KOPT-K1 (cell line): ENCODE results near the gene ZFYVE19.

ENCODE experiments used
- H3K27ac ChIP-seq: fragments of 200-600 bp; sonication (generic); 2 replicates; pipeline ENCODE4 v1.5.1; 2016; ENCODE audit warnings: antibody characterized with exemption, mild to moderate bottlenecking, low read depth, low read length; ENCODE audit not compliant: poor library complexity, severe bottlenecking
- H3K36me3 ChIP-seq: fragments of 200-600 bp; sonication (generic); 2 replicates; pipeline ENCODE4 v1.5.1; 2017; ENCODE audit warnings: antibody characterized with exemption, mild to moderate bottlenecking, low read length, moderate library complexity; ENCODE audit not compliant: insufficient read depth
- H3K9me3 ChIP-seq: fragments of 200-600 bp; sonication (generic); 2 replicates; pipeline ENCODE4 v1.5.1; 2017; ENCODE audit warnings: antibody characterized with exemption, low read length, mild to moderate bottlenecking; ENCODE audit not compliant: insufficient read depth, poor library complexity, severe bottlenecking

ZFYVE19 gene

GRCh38 chr15:40790718-40791117 lies 16.2 kb upstream of the ZFYVE19 start:
- no peaks in the 10 kb centered on the region for H3K36me3 ChIP-seq
- no peaks in the 10 kb centered on the region for H3K9me3 ChIP-seq
- H3K27ac ChIP-seq: no peak overlapping the region

GRCh38 chr15:40792394-40792793 lies 14.5 kb upstream of the ZFYVE19 start:
- Histone ChIP-seq H3K36me3 (no peaks in the 10 kb centered on the region), H3K9me3 (no peaks in the 10 kb centered on the region), H3K27ac (no peak overlapping the region)

DNA sequence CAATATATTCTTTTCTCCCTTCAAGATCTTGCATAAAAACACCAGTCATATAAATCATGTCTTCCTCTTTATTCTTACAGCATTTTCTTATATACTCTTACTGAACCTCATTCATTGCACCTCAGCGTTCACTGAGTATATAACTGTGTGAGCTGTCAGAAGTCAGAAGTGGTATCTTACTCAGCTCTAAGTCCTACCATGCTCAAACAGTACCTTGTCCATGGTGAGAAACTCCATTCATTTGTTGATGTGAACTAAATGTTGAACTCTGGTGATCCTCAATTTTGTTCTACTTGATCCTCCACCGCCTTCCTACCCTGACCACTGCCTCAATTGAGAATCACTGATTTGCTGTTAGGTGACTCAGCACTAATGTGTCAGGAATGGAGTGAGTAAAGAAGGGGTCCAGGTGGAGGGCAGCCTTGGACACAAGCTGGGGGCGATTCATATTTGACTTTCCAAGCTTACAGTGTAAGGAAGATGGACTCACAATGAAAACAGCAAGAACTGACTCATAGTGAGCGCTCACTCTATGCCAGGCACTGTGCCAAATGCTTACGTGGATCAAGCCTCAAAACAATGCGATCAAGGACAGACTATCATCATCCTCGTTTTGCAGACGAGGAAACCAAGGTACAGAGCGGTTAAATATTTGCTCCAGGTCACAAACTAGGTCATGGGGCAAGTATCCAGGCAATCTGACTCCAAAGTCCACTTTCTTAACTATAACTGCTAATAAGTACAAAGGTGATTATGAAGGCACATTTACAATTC lies 13.5 kb upstream of the ZFYVE19 start:
- Histone ChIP-seq H3K36me3 (no peaks in the 10 kb centered on the region), H3K9me3 (no peaks in the 10 kb centered on the region), H3K27ac (no peak overlapping the region)

- Histone ChIP-seq H3K36me3 (0 out of 2 replicates have a peak, but pooled peaks cover 5% of the 10 kb centered on the region), H3K27ac (no peak overlapping the region), H3K9me3 (no peaks in the 10 kb centered on the region)
Observed at GRCh38 chr15:40796041-40796440, 10.8 kb upstream of the ZFYVE19 start.

DNA sequence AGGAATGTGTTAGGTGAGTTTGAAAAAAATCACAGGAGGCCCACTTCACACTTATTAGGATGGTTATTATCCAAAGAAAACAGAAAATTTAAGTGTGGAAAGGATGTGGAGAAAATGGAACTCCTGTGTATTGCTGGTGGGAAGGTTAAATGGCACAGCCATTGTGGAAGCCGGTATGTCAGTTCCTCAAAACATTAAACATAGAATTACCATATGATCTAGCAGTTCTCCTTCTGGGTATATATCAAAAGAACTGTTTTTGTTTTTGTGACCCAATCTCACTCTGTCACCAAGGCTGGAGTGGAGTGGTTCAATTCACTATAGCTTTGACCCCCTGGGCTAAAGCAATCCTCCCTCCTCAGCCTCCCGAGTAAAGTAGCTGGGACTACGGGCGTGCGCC lies 10.4 kb upstream of the ZFYVE19 start:
- Histone ChIP-seq H3K36me3 (0 out of 2 replicates have a peak, but pooled peaks cover 5% of the 10 kb centered on the region), H3K27ac (no peak overlapping the region), H3K9me3 (no peaks in the 10 kb centered on the region)

- Histone ChIP-seq H3K36me3 (0 out of 2 replicates have a peak, but pooled peaks cover 9% of the 10 kb centered on the region), H3K27ac (no peak overlapping the region), H3K9me3 (no peaks in the 10 kb centered on the region)
Observed at GRCh38 chr15:40799523-40799922, 7.4 kb upstream of the ZFYVE19 start.

- Histone ChIP-seq H3K9me3 (no peaks in the 10 kb centered on the region), H3K27ac (no peak overlapping the region), H3K36me3 (0 out of 2 replicates have a peak, but pooled peaks cover 9% of the 10 kb centered on the region)
Observed at GRCh38 chr15:40803076-40803475, 3.8 kb upstream of the ZFYVE19 start.

GRCh38 chr15:40803688-40804087 lies 3.2 kb upstream of the ZFYVE19 start:
- H3K27ac ChIP-seq: no peak overlapping the region
- no peaks in the 10 kb centered on the region for H3K9me3 ChIP-seq
- 0 out of 2 replicates have a peak, but pooled peaks cover 9% of the 10 kb centered on the region for H3K36me3 ChIP-seq

- H3K9me3 ChIP-seq: no peaks in the 10 kb centered on the region
- H3K27ac ChIP-seq: peak overlapping the region; percentile 92
- peaks cover 27% of the 10 kb centered on the region; the same call in 1 of the 2 replicates for H3K36me3 ChIP-seq
Observed at GRCh38 chr15:40806672-40807027, 239 bp upstream of the ZFYVE19 start.

DNA sequence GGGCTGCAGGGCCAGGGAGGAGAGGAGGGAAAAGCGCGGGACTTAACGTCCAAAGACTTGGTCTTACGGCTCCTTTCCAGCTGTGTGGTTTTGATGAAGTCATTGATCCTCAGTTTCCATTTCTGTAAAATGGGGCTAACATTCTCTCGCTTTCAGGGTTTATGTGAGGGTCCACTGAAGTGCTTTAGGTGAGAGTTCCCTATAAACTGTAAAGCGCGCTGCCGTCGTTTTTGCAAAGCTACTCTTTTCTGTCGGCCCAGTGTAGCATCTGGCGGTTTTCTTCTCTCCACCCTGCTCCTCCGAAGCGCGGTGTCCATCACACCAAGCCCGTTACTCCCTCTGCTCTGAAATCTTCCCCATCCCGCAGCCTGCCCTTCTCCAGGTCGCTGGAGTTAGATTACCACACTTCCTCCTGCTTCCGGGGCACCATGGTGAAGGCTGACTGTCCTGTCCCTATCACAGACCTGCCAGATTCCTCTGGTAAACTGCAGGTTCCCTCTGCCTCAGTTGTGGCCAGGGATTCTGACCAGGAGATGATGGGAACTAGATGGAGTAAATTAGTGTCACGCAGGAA lies 1.1 kb downstream of the ZFYVE19 start:
- H3K27ac ChIP-seq: peak overlapping the region; percentile 92
- peaks cover 36% of the 10 kb centered on the region; the same call in 1 of the 2 replicates for H3K36me3 ChIP-seq
- H3K9me3 ChIP-seq: no peaks in the 10 kb centered on the region

- Histone ChIP-seq H3K9me3 (no peaks in the 10 kb centered on the region), H3K27ac (no peak overlapping the region)
Observed at GRCh38 chr15:40808861-40809450, 2.1 kb downstream of the ZFYVE19 start.

DNA sequence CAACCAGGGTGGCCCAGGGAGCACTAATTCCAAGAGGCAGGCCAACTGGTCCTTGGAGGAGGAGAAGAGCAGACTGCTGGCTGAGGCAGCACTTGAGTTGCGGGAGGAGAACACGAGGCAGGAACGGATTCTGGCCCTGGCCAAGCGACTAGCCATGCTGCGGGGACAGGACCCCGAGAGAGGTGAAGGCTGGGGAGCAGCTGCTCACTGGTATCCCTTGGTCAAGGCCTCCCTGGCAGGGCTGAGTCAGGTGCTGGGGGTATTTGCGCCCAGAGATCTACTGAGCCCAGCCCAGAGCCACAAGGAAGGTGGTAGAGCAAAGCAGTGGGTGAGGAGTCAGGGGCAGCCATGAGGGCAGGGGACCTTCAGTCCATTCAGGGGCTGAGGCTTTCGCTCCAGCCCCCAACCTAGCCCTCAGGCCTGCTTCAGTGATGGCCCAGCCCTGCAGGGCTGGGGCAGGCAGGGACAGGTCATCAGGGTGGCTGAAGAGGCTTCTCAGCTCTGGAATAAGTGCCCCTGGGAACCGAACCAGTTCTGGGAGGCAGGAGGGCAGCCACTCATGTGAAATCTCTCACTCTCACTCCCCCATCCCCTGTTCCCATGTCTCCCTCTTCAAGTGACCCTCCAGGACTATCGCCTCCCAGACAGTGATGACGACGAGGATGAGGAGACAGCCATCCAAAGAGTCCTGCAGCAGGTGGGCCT lies 6.0 kb downstream of the ZFYVE19 start:
- Histone ChIP-seq H3K9me3 (no peaks in the 10 kb centered on the region), H3K36me3 (peaks cover 48% of the 10 kb centered on the region; the same call in 1 of the 2 replicates), H3K27ac (no peak overlapping the region)

More at GRCh38 chr15:40808861-40809450, 2.1 kb downstream of the ZFYVE19 start:
- peaks cover 42% of the 10 kb centered on the region; the same call in 1 of the 2 replicates for H3K36me3 ChIP-seq

GRCh38 chr15:40815042-40815698 lies 8.3 kb downstream of the ZFYVE19 start:
- peaks cover 40% of the 10 kb centered on the region; the same call in 1 of the 2 replicates for H3K36me3 ChIP-seq
- no peaks in the 10 kb centered on the region for H3K9me3 ChIP-seq
- H3K27ac ChIP-seq: no peak overlapping the region

DNA sequence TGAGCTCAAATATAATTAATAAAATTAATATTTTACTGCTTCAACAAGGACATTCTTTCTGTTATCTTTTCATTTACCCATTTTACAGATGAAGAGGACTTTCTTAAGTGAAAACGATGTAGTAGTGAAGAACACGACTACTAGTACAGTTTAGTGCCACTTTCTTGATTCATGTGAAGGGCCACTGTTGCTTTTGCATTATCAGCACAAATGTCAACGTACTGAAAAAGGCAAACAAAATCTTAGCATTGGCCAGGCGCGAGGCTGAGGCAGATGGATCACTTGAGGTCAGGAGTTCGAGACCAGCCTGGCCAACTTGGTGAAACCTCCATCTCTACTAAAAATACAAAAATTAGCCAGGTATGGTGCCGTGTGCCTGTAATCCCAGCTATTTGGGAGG lies 12.2 kb downstream of the ZFYVE19 start:
- Histone ChIP-seq H3K27ac (no peak overlapping the region), H3K36me3 (peaks cover 5% of the 10 kb centered on the region; the same call in 1 of the 2 replicates), H3K9me3 (no peaks in the 10 kb centered on the region)
